HUES6 (cell line): ENCODE results near the gene CCDC197.

Source experiments
- H3K27ac ChIP-seq: 2 replicates; pipeline ENCODE4 v1.7.0; 2013; ENCODE audit warnings: low read depth, mild to moderate bottlenecking, low read length, inconsistent platforms
- H3K27me3 ChIP-seq: 2 replicates; pipeline ENCODE4 v1.6.1; 2013; ENCODE audit warnings: low read length; ENCODE audit not compliant: control insufficient read depth, insufficient read depth
- H3K36me3 ChIP-seq: 2 replicates; pipeline ENCODE4 v1.6.1; 2013; ENCODE audit warnings: low read length; ENCODE audit not compliant: control insufficient read depth, insufficient read depth
- H3K4me1 ChIP-seq: 2 replicates; pipeline ENCODE4 v1.6.1; 2013; ENCODE audit warnings: low read length; ENCODE audit not compliant: control insufficient read depth, insufficient read depth
- H3K4me3 ChIP-seq: 2 replicates; pipeline ENCODE4 v1.5.1; 2013; ENCODE audit warnings: low read depth, low read length
- H3K9ac ChIP-seq: one replicate; pipeline ENCODE4 v1.6.1; 2013; ENCODE audit warnings: mild to moderate bottlenecking, low read length
- H3K9me3 ChIP-seq: 2 replicates; pipeline ENCODE4 v1.6.1; 2013; ENCODE audit warnings: low read depth, low read length; ENCODE audit not compliant: control insufficient read depth, insufficient read depth

The CCDC197 gene

GRCh38 chr14:94003397-94003796 is 6.3 kb downstream of the CCDC197 start:
- H3K4me1 ChIP-seq, result peaks cover 5% of the 10 kb centered on the region; the same call in 1 of the 2 replicates
- H3K9ac ChIP-seq, result no peak overlapping the region
- H3K9me3 ChIP-seq, result no peaks in the 10 kb centered on the region
- no peak overlapping the region for H3K27ac ChIP-seq
- H3K4me3 ChIP-seq, result no peak overlapping the region
- peaks cover 11% of the 10 kb centered on the region for H3K27me3 ChIP-seq
- no peaks in the 10 kb centered on the region for H3K36me3 ChIP-seq

DNA sequence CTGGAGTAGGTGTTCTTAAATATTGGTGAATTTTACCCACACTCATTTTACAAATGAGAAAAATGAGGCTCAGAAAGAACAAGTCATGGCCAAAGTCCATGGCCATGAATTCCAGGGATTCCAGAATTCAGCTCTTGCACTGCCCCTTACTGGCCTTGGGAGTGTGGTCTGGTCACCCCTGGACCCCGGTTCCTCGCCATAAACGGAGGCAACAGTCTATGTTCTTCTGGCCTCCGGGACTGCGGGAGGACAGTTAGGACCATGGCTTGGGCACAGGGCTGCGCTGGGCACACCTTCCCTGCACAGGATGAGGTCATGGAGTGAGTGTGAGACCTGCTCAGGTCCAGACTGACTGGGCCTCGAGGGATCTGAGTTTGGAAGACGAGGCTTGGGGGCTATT is 6.9 kb downstream of the CCDC197 start:
- peaks cover 11% of the 10 kb centered on the region for H3K27me3 ChIP-seq

DNA sequence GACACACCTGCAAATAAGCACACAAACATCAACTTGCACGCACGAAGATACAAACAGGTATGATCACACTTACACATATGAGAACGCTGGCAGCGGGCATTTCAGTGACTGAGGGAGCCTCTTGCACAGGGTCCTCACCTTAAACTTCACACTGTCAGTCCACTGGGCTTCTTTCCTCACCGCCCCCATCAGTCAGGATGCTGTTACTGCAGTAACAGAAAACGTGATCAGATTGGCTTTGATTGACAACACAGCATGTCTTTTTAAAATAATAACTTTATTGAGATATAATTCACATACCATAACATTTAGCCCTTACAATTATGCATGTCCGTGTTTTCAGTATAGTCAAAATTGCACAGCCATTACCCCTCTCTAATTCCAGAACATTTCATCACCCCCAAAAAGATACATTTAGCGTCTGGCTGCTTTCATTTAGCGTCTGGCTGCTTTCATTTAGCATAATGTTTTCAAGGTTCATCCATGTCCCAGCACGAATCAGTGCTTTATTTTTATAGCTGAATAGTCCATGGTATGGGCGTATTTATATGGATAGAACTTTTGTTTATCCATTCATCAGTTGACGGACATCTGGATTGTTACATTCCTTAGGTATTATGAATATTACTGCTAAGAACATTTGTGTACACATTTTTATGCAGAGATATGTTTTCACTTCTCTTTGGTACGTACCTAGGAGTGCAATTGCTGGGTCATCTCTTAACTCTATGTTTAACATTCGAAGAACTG is 8.4 kb downstream of the CCDC197 start:
- Histone ChIP-seq H3K4me1 (peaks cover 5% of the 10 kb centered on the region; the same call in 1 of the 2 replicates), H3K9ac (no peak overlapping the region), H3K4me3 (no peak overlapping the region), H3K36me3 (no peaks in the 10 kb centered on the region), H3K27me3 (peaks cover 13% of the 10 kb centered on the region), H3K9me3 (no peaks in the 10 kb centered on the region), H3K27ac (no peak overlapping the region)

More for the DNA sequence above, 6.9 kb downstream of the CCDC197 start:
- peaks cover 5% of the 10 kb centered on the region; the same call in 1 of the 2 replicates for H3K4me1 ChIP-seq
- no peak overlapping the region for H3K9ac ChIP-seq
- H3K27ac ChIP-seq, result no peak overlapping the region
- H3K36me3 ChIP-seq, result no peaks in the 10 kb centered on the region
- H3K4me3 ChIP-seq, result no peak overlapping the region
- H3K9me3 ChIP-seq, result no peaks in the 10 kb centered on the region

- Histone ChIP-seq H3K27me3 (peaks cover 5% of the 10 kb centered on the region; the same call in 1 of the 2 replicates), H3K9me3 (no peaks in the 10 kb centered on the region), H3K4me1 (no peaks in the 10 kb centered on the region), H3K9ac (no peak overlapping the region), H3K4me3 (no peak overlapping the region), H3K36me3 (no peaks in the 10 kb centered on the region), H3K27ac (no peak overlapping the region)
Measured at GRCh38 chr14:94008234-94008633, 11.1 kb downstream of the CCDC197 start.

DNA sequence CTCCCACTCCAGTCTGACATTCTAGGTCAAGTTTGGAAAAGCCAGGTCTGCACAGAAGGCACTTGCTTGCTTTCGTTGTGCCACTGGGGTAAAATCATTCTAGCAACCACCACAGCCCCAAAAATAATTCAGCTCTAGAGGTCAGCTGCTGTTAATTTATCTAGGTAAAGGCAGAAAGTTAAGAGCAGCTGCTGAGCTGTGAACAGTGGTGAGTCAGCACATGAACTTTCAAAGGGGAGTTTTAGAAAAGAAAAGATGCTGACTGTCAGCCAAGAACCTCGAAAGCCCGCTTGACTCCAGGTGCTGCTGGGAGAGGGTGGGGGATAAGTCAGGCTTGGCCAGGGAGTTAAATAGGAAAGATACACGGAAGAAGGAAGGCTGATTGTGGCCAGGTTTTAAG is 12.7 kb downstream of the CCDC197 start:
- Histone ChIP-seq H3K4me3 (no peak overlapping the region), H3K27ac (no peak overlapping the region), H3K4me1 (no peaks in the 10 kb centered on the region), H3K36me3 (no peaks in the 10 kb centered on the region), H3K27me3 (peaks cover 2% of the 10 kb centered on the region; the same call in 1 of the 2 replicates), H3K9me3 (no peaks in the 10 kb centered on the region), H3K9ac (no peak overlapping the region)

- no peak overlapping the region for H3K27ac ChIP-seq
- no peaks in the 10 kb centered on the region for H3K4me1 ChIP-seq
- no peaks in the 10 kb centered on the region for H3K9me3 ChIP-seq
- H3K4me3 ChIP-seq, result no peak overlapping the region
- H3K9ac ChIP-seq, result no peak overlapping the region
- peaks cover 2% of the 10 kb centered on the region; the same call in 1 of the 2 replicates for H3K27me3 ChIP-seq
- no peaks in the 10 kb centered on the region for H3K36me3 ChIP-seq
Measured at GRCh38 chr14:94010625-94011024, 13.5 kb downstream of the CCDC197 start.

DNA sequence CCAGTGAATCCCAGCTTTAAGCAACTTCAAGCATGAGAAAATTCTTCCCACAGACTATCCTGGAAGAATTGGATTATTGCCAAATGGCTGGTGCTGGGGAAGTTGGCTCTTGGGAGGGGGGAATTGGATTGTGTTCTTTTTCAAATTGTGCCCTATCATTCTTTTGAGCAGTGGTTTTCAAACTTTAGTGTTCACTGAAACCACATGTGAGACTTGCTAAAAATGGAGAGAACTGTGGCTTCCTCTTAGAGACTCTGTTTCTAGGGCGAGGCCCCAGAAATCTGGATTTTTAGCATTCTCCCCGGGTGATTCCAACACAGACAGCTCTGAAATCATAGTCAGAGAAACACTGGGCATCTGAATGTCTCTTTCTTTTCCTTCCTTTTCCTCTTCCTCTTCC is 14.7 kb downstream of the CCDC197 start:
- no peaks in the 10 kb centered on the region for H3K4me1 ChIP-seq
- no peaks in the 10 kb centered on the region for H3K36me3 ChIP-seq
- H3K27me3 ChIP-seq, result peaks cover 2% of the 10 kb centered on the region; the same call in 1 of the 2 replicates
- H3K9ac ChIP-seq, result no peak overlapping the region
- H3K27ac ChIP-seq, result no peak overlapping the region
- H3K4me3 ChIP-seq, result no peak overlapping the region
- H3K9me3 ChIP-seq, result no peaks in the 10 kb centered on the region

DNA sequence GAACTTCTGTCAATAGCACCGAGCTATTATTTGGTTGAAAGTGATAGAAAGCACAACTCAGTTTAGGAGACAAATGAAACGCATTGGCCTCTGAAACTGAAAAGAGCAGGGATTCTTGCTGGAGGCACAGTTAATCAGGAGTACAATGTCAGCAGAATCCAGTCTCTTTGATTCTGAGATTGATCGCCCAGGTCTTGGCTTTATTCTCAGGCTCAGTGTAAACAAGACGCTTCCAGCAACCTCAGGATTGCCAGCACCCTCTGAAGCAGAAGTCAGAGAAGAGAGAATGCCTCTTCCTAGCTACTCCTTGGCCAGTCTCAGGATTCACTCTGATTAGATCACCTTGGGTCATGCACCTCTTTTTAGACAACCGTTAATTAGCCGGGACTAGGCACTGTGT is 17.3 kb downstream of the CCDC197 start:
- Histone ChIP-seq H3K36me3 (no peaks in the 10 kb centered on the region), H3K27ac (no peak overlapping the region), H3K9ac (no peak overlapping the region), H3K4me3 (no peak overlapping the region), H3K4me1 (no peaks in the 10 kb centered on the region), H3K27me3 (no peaks in the 10 kb centered on the region; the same call in 1 of the 2 replicates), H3K9me3 (no peaks in the 10 kb centered on the region)

- no peaks in the 10 kb centered on the region for H3K4me1 ChIP-seq
- H3K27ac ChIP-seq, result no peak overlapping the region
- no peaks in the 10 kb centered on the region for H3K9me3 ChIP-seq
- no peak overlapping the region for H3K9ac ChIP-seq
- no peak overlapping the region for H3K4me3 ChIP-seq
- H3K36me3 ChIP-seq, result no peaks in the 10 kb centered on the region
- no peaks in the 10 kb centered on the region; the same call in 1 of the 2 replicates for H3K27me3 ChIP-seq
Measured at GRCh38 chr14:94015223-94015622, 18.1 kb downstream of the CCDC197 start.

GRCh38 chr14:94016446-94016976 is 19.4 kb downstream of the CCDC197 start:
- no peak overlapping the region for H3K4me3 ChIP-seq
- no peak overlapping the region for H3K27ac ChIP-seq
- H3K36me3 ChIP-seq, result no peaks in the 10 kb centered on the region
- H3K9me3 ChIP-seq, result no peaks in the 10 kb centered on the region
- H3K9ac ChIP-seq, result no peak overlapping the region
- H3K4me1 ChIP-seq, result no peaks in the 10 kb centered on the region
- H3K27me3 ChIP-seq, result no peaks in the 10 kb centered on the region; the same call in 1 of the 2 replicates

GRCh38 chr14:94018308-94018707 is 21.2 kb downstream of the CCDC197 start:
- no peaks in the 10 kb centered on the region for H3K36me3 ChIP-seq
- no peak overlapping the region for H3K4me3 ChIP-seq
- no peaks in the 10 kb centered on the region for H3K9me3 ChIP-seq
- no peak overlapping the region for H3K27ac ChIP-seq
- H3K9ac ChIP-seq, result no peak overlapping the region
- peaks cover 16% of the 10 kb centered on the region for H3K4me1 ChIP-seq
- no peaks in the 10 kb centered on the region; the same call in 1 of the 2 replicates for H3K27me3 ChIP-seq
